Keratinocyte (primary cell): ENCODE results near the gene PCK2. TPM values are rescaled to one million over a fixed set of nuclear protein-coding genes. Genes with fewer than 3 reads are reported as not detected.

ENCODE experiments used
- DNase-seq: peaks from one replicate; pipeline ENCODE4 v3.0.0-alpha.2; 2011; ENCODE audit warnings: low read depth, missing footprints, low spot score
- FAIRE-seq: peaks from 2 replicates; lab custom pipeline; 2011; peaks lifted over from hg19 to GRCh38; lab: Jason Lieb, UNC
- H2AFZ ChIP-seq: 2 replicates; pipeline ENCODE4 v1.6.0; 2012; ENCODE audit warnings: low read length, control low read depth, inconsistent platforms; ENCODE audit not compliant: control insufficient read depth
- H3K27ac ChIP-seq: 2 replicates; pipeline ENCODE4 v1.5.1; 2011; ENCODE audit warnings: low read length; ENCODE audit not compliant: control insufficient read depth, insufficient read depth
- H3K27me3 ChIP-seq: 3 replicates; pipeline ENCODE4 v1.6.0; 2011; ENCODE audit warnings: low read length; ENCODE audit not compliant: control insufficient read depth, insufficient read depth; ENCODE audit errors: extremely low read depth
- H3K36me3 ChIP-seq, 2 experiments: 2 replicates in 1 of 2; 3 replicates in 1 of 2; pipeline ENCODE4 v1.5.1; 2011; ENCODE audit warnings: low read length in 2 of 2, mild to moderate bottlenecking in 1 of 2; ENCODE audit not compliant: control insufficient read depth in 2 of 2, insufficient read depth in 2 of 2; ENCODE audit errors: extremely low read depth in 1 of 2
- H3K4me1 ChIP-seq: 3 replicates; pipeline ENCODE4 v1.5.1; 2011; ENCODE audit warnings: low read length; ENCODE audit not compliant: control insufficient read depth, insufficient read depth; ENCODE audit errors: extremely low read depth
- H3K4me2 ChIP-seq: 3 replicates; pipeline ENCODE4 v1.6.0; 2011; ENCODE audit warnings: low read depth, low read length; ENCODE audit not compliant: control insufficient read depth, insufficient read depth; ENCODE audit errors: extremely low read depth
- H3K4me3 ChIP-seq, 3 experiments: fragments of 200-600 bp in 1 of 3; sonication (generic) in 1 of 3; 2 replicates in 2 of 3; 3 replicates in 1 of 3; pipeline ENCODE4 v1.5.1; 2011 to 2016; ENCODE audit warnings: low read length in 3 of 3, mild to moderate bottlenecking in 3 of 3, control low read depth in 2 of 3, inconsistent platforms in 1 of 3, low read depth in 1 of 3, mixed read lengths in 1 of 3, mixed run types in 1 of 3, moderate library complexity in 1 of 3; ENCODE audit not compliant: control insufficient read depth in 2 of 3, insufficient read depth in 2 of 3; ENCODE audit errors: extremely low read depth in 1 of 3
- H3K79me2 ChIP-seq: 2 replicates; pipeline ENCODE4 v1.6.0; 2012; ENCODE audit warnings: low read length; ENCODE audit not compliant: control insufficient read depth, insufficient read depth
- H3K9ac ChIP-seq: 3 replicates; pipeline ENCODE4 v1.6.0; 2011; ENCODE audit warnings: low read length; ENCODE audit not compliant: control insufficient read depth, insufficient read depth; ENCODE audit errors: extremely low read depth
- H3K9me1 ChIP-seq: 3 replicates; pipeline ENCODE4 v1.6.0; 2011; ENCODE audit warnings: low read length; ENCODE audit not compliant: control insufficient read depth, insufficient read depth; ENCODE audit errors: extremely low read depth
- H3K9me3 ChIP-seq: 2 replicates; pipeline ENCODE4 v1.5.1; 2012; ENCODE audit warnings: low read depth, low read length; ENCODE audit not compliant: control insufficient read depth
- H4K20me1 ChIP-seq: 3 replicates; pipeline ENCODE4 v1.6.0; 2011; ENCODE audit warnings: low read length; ENCODE audit not compliant: control insufficient read depth, insufficient read depth; ENCODE audit errors: extremely low read depth
- CTCF ChIP-seq, 3 experiments: IDR thresholded peaks in 1 of 3; conservative IDR thresholded peaks in 1 of 3; optimal IDR thresholded peaks in 1 of 3; 2 replicates in 2 of 3; 3 replicates in 1 of 3; pipeline versions ENCODE3 to v1.5.1; 2011; ENCODE audit warnings: low read length in 3 of 3, mild to moderate bottlenecking in 3 of 3, moderate library complexity in 2 of 3, control low read depth in 1 of 3, inconsistent platforms in 1 of 3; ENCODE audit not compliant: insufficient read depth in 2 of 3; ENCODE audit errors: extremely low read depth in 1 of 3
- EZH2 ChIP-seq: IDR thresholded peaks from one replicate; pipeline ENCODE4 v1.6.1; 2012; ENCODE audit warnings: inconsistent platforms, mild to moderate bottlenecking, low read length, moderate library complexity
- dilution Hi-C: fragments of 300-500 bp; cut with MboI; formaldehyde crosslinking; loops from one replicate; pipeline ENCODE4 v1.7.0; 2020; ENCODE audit warnings: low sequenced_read_pairs; ENCODE audit not compliant: extremely low pct_ligation_motif_present
- polyA plus RNA-seq, 5 experiments: library from polyadenylated mRNA; depleted of rRNA in 3 of 5; stranded (reverse) in 3 of 5; stranded (forward) in 1 of 5; unstranded in 1 of 5; fragments of >200 nt; gene quantifications; 1 replicate in 1 of 5; 2 replicates in 3 of 5; 3 replicates in 1 of 5; pipeline versions ENCODE4 v1.2.1 to v1.2.3, GENCODE V29; 2011 to 2012; ENCODE audit warnings: missing spikeins in 2 of 5, low read depth in 1 of 5, low replicate concordance in 1 of 5

The PCK2 gene
- polyA plus RNA-seq, 1 donor (not counting 4 experiments of a cell fraction or from before 2014, with no cell fraction given): 16.6 TPM

- H3K9ac ChIP-seq: no peak overlapping the region
- peaks cover 5% of the 10 kb centered on the region for H3K4me1 ChIP-seq
- dilution Hi-C loops: no loop called here
- DNase-seq (no peak), FAIRE-seq (no peak)
- no peak overlapping the region for H3K4me3 ChIP-seq
- TF ChIP-seq EZH2 (no peak), CTCF (optimal IDR thresholded peaks at IDR 0.05 in 1 of 3, IDR thresholded peaks at IDR 0.05 in 1 of 3, conservative IDR thresholded peaks at IDR 0.05 in 1 of 3; ENCODE audit: extremely low read depth in 1 of 3, insufficient read depth in 2 of 3, low read length in 3 of 3) (no peak)
- H4K20me1 ChIP-seq: no peaks in the 10 kb centered on the region
- H3K27ac ChIP-seq: no peak overlapping the region
- H2AFZ ChIP-seq: no peak overlapping the region
- no peaks in the 10 kb centered on the region for H3K9me1 ChIP-seq
- no peaks in the 10 kb centered on the region for H3K79me2 ChIP-seq
- no peak overlapping the region for H3K4me2 ChIP-seq
- H3K36me3 ChIP-seq: no peaks in the 10 kb centered on the region
- peaks cover 25% of the 10 kb centered on the region for H3K27me3 ChIP-seq
- H3K9me3 ChIP-seq: no peaks in the 10 kb centered on the region
These were observed 17.0 kb upstream of the PCK2 start for GRCh38 chr14:24077086-24077485.

- peaks cover 5% of the 10 kb centered on the region for H3K4me1 ChIP-seq
- H3K9ac ChIP-seq: no peak overlapping the region
- H3K27me3 ChIP-seq: peaks cover 24% of the 10 kb centered on the region
- FAIRE-seq (no peak), DNase-seq (no peak)
- H3K4me2 ChIP-seq: no peak overlapping the region
- no peaks in the 10 kb centered on the region for H3K36me3 ChIP-seq
- no peak overlapping the region for H3K4me3 ChIP-seq
- H3K9me3 ChIP-seq: no peaks in the 10 kb centered on the region
- H3K27ac ChIP-seq: no peak overlapping the region
- TF ChIP-seq EZH2 (no peak), CTCF (optimal IDR thresholded peaks at IDR 0.05 in 1 of 3, IDR thresholded peaks at IDR 0.05 in 1 of 3, conservative IDR thresholded peaks at IDR 0.05 in 1 of 3; ENCODE audit: extremely low read depth in 1 of 3, insufficient read depth in 2 of 3, low read length in 3 of 3) (no peak)
- H4K20me1 ChIP-seq: no peaks in the 10 kb centered on the region
- H3K79me2 ChIP-seq: no peaks in the 10 kb centered on the region
- dilution Hi-C loops: no loop called here
- H2AFZ ChIP-seq: no peak overlapping the region
- no peaks in the 10 kb centered on the region for H3K9me1 ChIP-seq
These were observed 16.0 kb upstream of the PCK2 start for GRCh38 chr14:24078146-24078545.
